DND-41 (cell line): ENCODE data around the gene CACNB2.

ENCODE experiments used
- ATAC-seq: fragments of 200-7000 bp; cut with Tn5 transposase; 3 replicates; pipeline ENCODE4 v1.9.1; 2021; ENCODE audit warnings: low read depth; ENCODE audit not compliant: insufficient read depth
- DNase-seq: peaks from one replicate; pipeline ENCODE4 v3.0.0-alpha.2; 2020
- H2AFZ ChIP-seq: 2 replicates; pipeline ENCODE4 v1.6.0; 2012; ENCODE audit warnings: low read depth, low read length
- H3K27ac ChIP-seq: 2 replicates; pipeline ENCODE4 v1.5.1; 2012; ENCODE audit warnings: low read length, inconsistent platforms
- H3K27me3 ChIP-seq: fragments of 200-600 bp; sonication (generic); 2 replicates; pipeline ENCODE4 v1.6.0; 2012; ENCODE audit warnings: low read length, mild to moderate bottlenecking, inconsistent platforms; ENCODE audit not compliant: insufficient read depth, poor library complexity
- H3K36me3 ChIP-seq: 2 replicates; pipeline ENCODE4 v1.5.1; 2012; ENCODE audit warnings: low read length, inconsistent platforms; ENCODE audit not compliant: insufficient read depth
- H3K4me1 ChIP-seq: 2 replicates; pipeline ENCODE4 v1.5.1; 2012; ENCODE audit warnings: mild to moderate bottlenecking, low read length; ENCODE audit not compliant: insufficient read depth
- H3K4me2 ChIP-seq: 2 replicates; pipeline ENCODE4 v1.6.0; 2012; ENCODE audit warnings: mild to moderate bottlenecking, moderate library complexity, low read length, inconsistent platforms; ENCODE audit not compliant: insufficient read depth
- H3K4me3 ChIP-seq, 2 experiments: fragments of 200-600 bp in 1 of 2; shearing (Covaris generic) in 1 of 2; 2 replicates each; pipeline ENCODE4 v1.5.1; 2012 to 2016; ENCODE audit warnings: inconsistent platforms in 2 of 2, low read length in 2 of 2, mild to moderate bottlenecking in 2 of 2, low read depth in 1 of 2, moderate library complexity in 1 of 2
- H3K79me2 ChIP-seq: 2 replicates; pipeline ENCODE4 v1.6.0; 2012; ENCODE audit warnings: low read length, inconsistent platforms; ENCODE audit not compliant: insufficient read depth
- H3K9ac ChIP-seq: 2 replicates; pipeline ENCODE4 v1.6.0; 2012; ENCODE audit warnings: low read depth, mild to moderate bottlenecking, inconsistent platforms, low read length, moderate library complexity
- H3K9me3 ChIP-seq: 2 replicates; pipeline ENCODE4 v1.5.1; 2012; ENCODE audit warnings: low read length, moderate library complexity, mild to moderate bottlenecking, inconsistent platforms; ENCODE audit not compliant: insufficient read depth, severe bottlenecking
- H4K20me1 ChIP-seq: 2 replicates; pipeline ENCODE4 v1.6.0; 2012; ENCODE audit warnings: low read length; ENCODE audit not compliant: insufficient read depth
- EZH2 ChIP-seq: IDR thresholded peaks from 3 replicates; pipeline ENCODE4 v1.6.1; 2012; ENCODE audit warnings: borderline replicate concordance, low read depth, mild to moderate bottlenecking, moderate library complexity, low read length, inconsistent platforms; ENCODE audit not compliant: severe bottlenecking
- TF ChIP-seq, protein P1 (sequence below): IDR thresholded peaks from 2 replicates; pipeline ENCODE4 v1.5.1; 2012; ENCODE audit warnings: borderline replicate concordance, low read length, moderate library complexity, mild to moderate bottlenecking; ENCODE audit not compliant: poor library complexity, severe bottlenecking; ENCODE audit errors: extremely low read depth

The CACNB2 gene

DNA sequence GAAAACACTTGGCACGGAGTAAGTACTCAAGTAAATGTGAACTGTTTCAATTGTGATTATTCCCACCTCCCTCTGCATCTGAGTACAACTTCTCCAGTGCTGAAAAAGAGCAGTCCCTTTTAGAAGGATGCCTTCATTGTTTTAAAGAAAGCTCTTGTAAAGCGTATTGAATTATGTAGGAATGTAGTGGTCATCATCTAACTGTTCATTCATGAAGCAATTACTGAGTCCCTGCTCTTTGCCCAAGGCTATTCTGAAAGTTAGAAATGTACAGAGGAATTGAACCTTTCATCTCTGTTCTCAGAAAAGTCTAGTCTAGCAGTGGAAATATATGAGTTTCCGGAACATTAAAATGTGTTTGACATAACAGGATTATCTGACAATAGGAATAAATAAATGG, 127.8 kb downstream of the CACNB2 start:
- Histone ChIP-seq H2AFZ (no peak overlapping the region), H4K20me1 (no peaks in the 10 kb centered on the region), H3K9ac (no peak overlapping the region), H3K4me1 (no peaks in the 10 kb centered on the region), H3K36me3 (no peaks in the 10 kb centered on the region), H3K27ac (no peak overlapping the region), H3K27me3 (no peaks in the 10 kb centered on the region), H3K79me2 (no peaks in the 10 kb centered on the region), H3K4me2 (no peak overlapping the region), H3K4me3 (no peak overlapping the region), H3K9me3 (no peaks in the 10 kb centered on the region)
- DNase-seq: no peak
- ATAC-seq: no peak
- TF ChIP-seq EZH2: no peak
- TF ChIP-seq, protein P1, sequence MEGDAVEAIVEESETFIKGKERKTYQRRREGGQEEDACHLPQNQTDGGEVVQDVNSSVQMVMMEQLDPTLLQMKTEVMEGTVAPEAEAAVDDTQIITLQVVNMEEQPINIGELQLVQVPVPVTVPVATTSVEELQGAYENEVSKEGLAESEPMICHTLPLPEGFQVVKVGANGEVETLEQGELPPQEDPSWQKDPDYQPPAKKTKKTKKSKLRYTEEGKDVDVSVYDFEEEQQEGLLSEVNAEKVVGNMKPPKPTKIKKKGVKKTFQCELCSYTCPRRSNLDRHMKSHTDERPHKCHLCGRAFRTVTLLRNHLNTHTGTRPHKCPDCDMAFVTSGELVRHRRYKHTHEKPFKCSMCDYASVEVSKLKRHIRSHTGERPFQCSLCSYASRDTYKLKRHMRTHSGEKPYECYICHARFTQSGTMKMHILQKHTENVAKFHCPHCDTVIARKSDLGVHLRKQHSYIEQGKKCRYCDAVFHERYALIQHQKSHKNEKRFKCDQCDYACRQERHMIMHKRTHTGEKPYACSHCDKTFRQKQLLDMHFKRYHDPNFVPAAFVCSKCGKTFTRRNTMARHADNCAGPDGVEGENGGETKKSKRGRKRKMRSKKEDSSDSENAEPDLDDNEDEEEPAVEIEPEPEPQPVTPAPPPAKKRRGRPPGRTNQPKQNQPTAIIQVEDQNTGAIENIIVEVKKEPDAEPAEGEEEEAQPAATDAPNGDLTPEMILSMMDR: no peak

DNA sequence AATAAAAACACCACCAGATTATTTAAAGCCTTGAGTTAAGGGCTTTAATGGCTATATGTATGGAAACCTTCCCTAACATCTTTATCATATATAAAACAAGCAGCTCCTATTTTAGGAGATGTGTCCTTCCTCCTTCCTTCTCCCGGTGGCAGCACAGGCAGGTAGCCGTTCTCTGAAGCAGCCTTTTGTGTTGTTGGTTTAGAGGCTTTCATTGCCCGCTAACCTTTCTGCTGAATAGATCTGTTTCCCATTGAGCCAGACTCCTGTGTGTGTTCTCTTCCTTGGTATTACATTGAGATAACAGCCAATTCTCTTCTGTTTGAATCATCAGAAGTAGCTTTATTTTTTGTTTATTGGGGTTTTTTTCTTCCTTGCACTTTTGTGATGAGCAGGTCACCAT, 131.3 kb downstream of the CACNB2 start:
- no peaks in the 10 kb centered on the region for H3K9me3 ChIP-seq
- DNase-seq (no peak), ATAC-seq (no peak)
- no peaks in the 10 kb centered on the region for H3K27me3 ChIP-seq
- H3K79me2 ChIP-seq: no peaks in the 10 kb centered on the region
- H3K4me1 ChIP-seq: no peaks in the 10 kb centered on the region
- TF ChIP-seq, protein P1: no peak
- no peak for TF ChIP-seq EZH2
- H4K20me1 ChIP-seq: no peaks in the 10 kb centered on the region
- no peaks in the 10 kb centered on the region for H3K36me3 ChIP-seq
- no peak overlapping the region for H3K4me2 ChIP-seq
- H3K9ac ChIP-seq: no peak overlapping the region
- no peak overlapping the region for H2AFZ ChIP-seq
- H3K4me3 ChIP-seq: no peak overlapping the region
- no peak overlapping the region for H3K27ac ChIP-seq

DNA sequence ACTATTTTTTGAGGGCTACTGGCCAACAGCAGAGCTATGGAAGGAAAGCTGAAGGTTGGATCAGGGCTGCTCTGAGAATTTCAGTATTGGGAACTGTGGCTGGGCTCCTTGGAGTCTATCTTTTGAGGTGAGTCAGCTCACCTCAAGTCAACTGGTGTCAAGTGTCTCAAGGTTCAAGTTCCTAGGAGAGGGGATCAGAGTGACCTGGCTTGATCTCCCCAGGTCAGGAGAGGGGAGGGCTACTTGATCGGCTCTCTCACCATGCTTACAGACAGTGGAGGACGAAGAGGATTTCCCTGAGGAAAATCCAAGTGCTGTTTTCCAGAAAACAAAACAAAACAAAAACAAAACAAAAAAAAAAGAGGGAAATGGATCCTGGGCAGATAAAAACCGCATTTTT, 132.8 kb downstream of the CACNB2 start:
- H3K4me1 ChIP-seq: no peaks in the 10 kb centered on the region
- no peak overlapping the region for H3K4me3 ChIP-seq
- no peaks in the 10 kb centered on the region for H3K36me3 ChIP-seq
- no peaks in the 10 kb centered on the region for H3K79me2 ChIP-seq
- H3K9ac ChIP-seq: no peak overlapping the region
- H2AFZ ChIP-seq: no peak overlapping the region
- H3K27me3 ChIP-seq: no peaks in the 10 kb centered on the region
- no peak overlapping the region for H3K4me2 ChIP-seq
- no peaks in the 10 kb centered on the region for H4K20me1 ChIP-seq
- ATAC-seq (no peak), DNase-seq (no peak)
- TF ChIP-seq EZH2: no peak
- TF ChIP-seq, protein P1: no peak
- no peaks in the 10 kb centered on the region for H3K9me3 ChIP-seq
- H3K27ac ChIP-seq: no peak overlapping the region

DNA sequence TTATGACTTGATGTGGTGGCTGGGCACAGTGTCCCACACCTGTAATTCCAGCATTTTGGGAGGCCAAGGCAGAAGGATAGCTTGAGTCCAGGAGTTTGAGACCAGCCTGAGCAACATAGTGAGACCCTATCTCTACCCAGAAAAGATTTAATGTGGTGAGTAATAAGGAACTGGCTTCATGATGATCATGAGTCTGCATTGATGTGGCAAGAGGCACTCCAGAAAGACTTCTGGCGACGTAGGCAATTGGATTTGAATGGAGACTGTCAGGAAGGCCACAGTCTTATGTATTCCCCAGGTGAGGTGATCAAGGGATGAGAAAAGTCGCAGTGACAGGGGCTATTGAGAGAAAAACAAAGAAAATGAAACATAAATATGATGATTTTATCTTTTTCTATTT, 138.0 kb downstream of the CACNB2 start:
- no peak for ATAC-seq
- H3K4me2 ChIP-seq: no peak overlapping the region
- no peaks in the 10 kb centered on the region for H4K20me1 ChIP-seq
- H3K9ac ChIP-seq: no peak overlapping the region
- H3K27ac ChIP-seq: no peak overlapping the region
- no peak for DNase-seq
- H3K36me3 ChIP-seq: no peaks in the 10 kb centered on the region
- H3K9me3 ChIP-seq: no peaks in the 10 kb centered on the region
- H3K27me3 ChIP-seq: no peaks in the 10 kb centered on the region
- H3K4me3 ChIP-seq: no peak overlapping the region
- peaks cover 27% of the 10 kb centered on the region for H3K4me1 ChIP-seq
- TF ChIP-seq EZH2: no peak
- TF ChIP-seq, protein P1: no peak
- H3K79me2 ChIP-seq: no peaks in the 10 kb centered on the region
- H2AFZ ChIP-seq: no peak overlapping the region
